Measurements from ENCODE around the gene NKX2-4. TPM values are rescaled to one million over a fixed set of nuclear protein-coding genes. Genes with fewer than 3 reads are reported as not detected.
A peak's percentile ranks its signal among the peaks of the same experiment; 100 is the strongest.

The NKX2-4 gene
- total RNA-seq (not detected in 2 replicates), polyA plus RNA-seq (not detected in 2 replicates), polyA minus RNA-seq (not detected in 2 replicates)
- total RNA-seq (2013), result not detected

- no peak for ATAC-seq (ENCODE audit: low read depth)
- Histone ChIP-seq H4K20me1 (ENCODE audit: control insufficient read depth, insufficient read depth, low read length, poor library complexity, severe bottlenecking) (no peaks in the 10 kb centered on the region), H3K9ac (ENCODE audit: low read length) (no peak within 1 kb of the TSS), H3K4me1 (ENCODE audit: control insufficient read depth in 2 of 2, insufficient read depth in 2 of 2, low read length in 2 of 2) (peaks cover 7 to 22% of the 10 kb centered on the region in 2 donors), H3K36me3 (replicated peaks in 1 of 2; ENCODE audit: control extremely low read depth in 1 of 2, control insufficient read depth in 1 of 2, extremely low read depth in 1 of 2, insufficient read depth in 2 of 2, low read length in 1 of 2) (no peaks in the 10 kb centered on the region), H3K4me2 (replicated peaks; ENCODE audit: low read depth, low read length, poor library complexity, severe bottlenecking) (peak within 1 kb of the TSS; percentile 66), H3K9me3 (ENCODE audit: control extremely low read depth in 1 of 3, control insufficient read depth in 2 of 3, insufficient read depth in 1 of 3, low read length in 2 of 3) (peaks cover 2 to 9% (median 8%) of the 10 kb centered on the region in 3 donors), H3K79me2 (ENCODE audit: control insufficient read depth, insufficient read depth, low read length) (no peaks in the 10 kb centered on the region), H3K4me3 (ENCODE audit: control extremely low read depth in 1 of 5, extremely low read depth in 1 of 5, insufficient read depth in 1 of 5, low read depth in 2 of 5, low read length in 4 of 5) (peak within 1 kb of the TSS in 1 of 5 experiments; percentile 3), H3K27me3 (replicated peaks in 1 of 4; ENCODE audit: control extremely low read depth in 1 of 4, control insufficient read depth in 3 of 4, insufficient read depth in 4 of 4, low read length in 3 of 4) (peaks cover 6 to 72% (median 42%) of the 10 kb centered on the region in 4 experiments), H3K27ac (ENCODE audit: low read length in 2 of 2) (no peak within 1 kb of the TSS), H2AFZ (ENCODE audit: insufficient read depth, low read depth, low read length, poor library complexity, severe bottlenecking) (peak within 1 kb of the TSS; percentile 55)
- POLR2A ChIA-PET, result no interaction called here
- WGBS (ENCODE audit: insufficient coverage), result 15% methylated on average over 36 of the region's 57 CpGs
- H3K4me3 Mint-ChIP-seq, result peak within 1 kb of the TSS; percentile 70
- CTCF ChIA-PET, result no interaction called here
- peaks cover 62% of the 10 kb centered on the region for H3K27me3 Mint-ChIP-seq
- no peaks in the 10 kb centered on the region for H3K9me3 Mint-ChIP-seq (ENCODE audit: insufficient read depth)
- TF ChIP-seq, protein P1, sequence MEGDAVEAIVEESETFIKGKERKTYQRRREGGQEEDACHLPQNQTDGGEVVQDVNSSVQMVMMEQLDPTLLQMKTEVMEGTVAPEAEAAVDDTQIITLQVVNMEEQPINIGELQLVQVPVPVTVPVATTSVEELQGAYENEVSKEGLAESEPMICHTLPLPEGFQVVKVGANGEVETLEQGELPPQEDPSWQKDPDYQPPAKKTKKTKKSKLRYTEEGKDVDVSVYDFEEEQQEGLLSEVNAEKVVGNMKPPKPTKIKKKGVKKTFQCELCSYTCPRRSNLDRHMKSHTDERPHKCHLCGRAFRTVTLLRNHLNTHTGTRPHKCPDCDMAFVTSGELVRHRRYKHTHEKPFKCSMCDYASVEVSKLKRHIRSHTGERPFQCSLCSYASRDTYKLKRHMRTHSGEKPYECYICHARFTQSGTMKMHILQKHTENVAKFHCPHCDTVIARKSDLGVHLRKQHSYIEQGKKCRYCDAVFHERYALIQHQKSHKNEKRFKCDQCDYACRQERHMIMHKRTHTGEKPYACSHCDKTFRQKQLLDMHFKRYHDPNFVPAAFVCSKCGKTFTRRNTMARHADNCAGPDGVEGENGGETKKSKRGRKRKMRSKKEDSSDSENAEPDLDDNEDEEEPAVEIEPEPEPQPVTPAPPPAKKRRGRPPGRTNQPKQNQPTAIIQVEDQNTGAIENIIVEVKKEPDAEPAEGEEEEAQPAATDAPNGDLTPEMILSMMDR (IDR thresholded peaks at IDR 0.05), result no peak
- peak; percentile 75 for TF ChIP-seq EZH2 (IDR thresholded peaks at IDR 0.05; ENCODE audit: borderline replicate concordance, insufficient read depth, low read depth, low read length, poor library complexity, severe bottlenecking)
- DNase-seq, result no peak
- intact Hi-C loops (cut with micrococcal nuclease), result loop anchor here (5.0 to 10.0 kb wide), 2 partner anchors 93 to 110 kb away; partner anchors contain the start of gene XRN2
- H3K27ac Mint-ChIP-seq, result no peak within 1 kb of the TSS
- peaks cover 14% of the 10 kb centered on the region for H3K4me1 Mint-ChIP-seq
Measured at GRCh38 chr20:21397341-21398108, at the start of gene NKX2-4. TSS of gene NKX2-4 (minus strand) at chr20:21397526. CDS start at chr20:21397399, 127 bp downstream.

GRCh38 chr20:21437816-21438215, 40.5 kb upstream of the NKX2-4 start:
- TF ChIP-seq, protein P1 (IDR thresholded peaks at IDR 0.05), result no peak
- no peak for TF ChIP-seq EZH2 (IDR thresholded peaks at IDR 0.05; ENCODE audit: borderline replicate concordance, insufficient read depth, low read depth, low read length, poor library complexity, severe bottlenecking)
- POLR2A ChIA-PET, result no interaction called here
- no CpG with 5 or more reads among the region's 2 CpGs for WGBS (ENCODE audit: insufficient coverage)
- no peaks in the 10 kb centered on the region for H3K9me3 ChIP-seq (ENCODE audit: control extremely low read depth in 1 of 3, control insufficient read depth in 2 of 3, insufficient read depth in 1 of 3, low read length in 2 of 3)
- CTCF ChIA-PET, result no interaction called here
- Mint-ChIP-seq H3K27me3 (peaks cover 37% of the 10 kb centered on the region), H3K27ac (no peak overlapping the region), H3K4me1 (no peaks in the 10 kb centered on the region), H3K9me3 (ENCODE audit: insufficient read depth) (no peaks in the 10 kb centered on the region), H3K4me3 (no peak overlapping the region)
- intact Hi-C loops (cut with micrococcal nuclease), result no loop called here
- H4K20me1 ChIP-seq (ENCODE audit: control insufficient read depth, insufficient read depth, low read length, poor library complexity, severe bottlenecking), result no peaks in the 10 kb centered on the region
- no peak overlapping the region for H3K27ac ChIP-seq (ENCODE audit: low read length in 2 of 2)
- H3K36me3 ChIP-seq (replicated peaks in 1 of 2; ENCODE audit: control extremely low read depth in 1 of 2, control insufficient read depth in 1 of 2, extremely low read depth in 1 of 2, insufficient read depth in 2 of 2, low read length in 1 of 2), result no peaks in the 10 kb centered on the region
- no peak overlapping the region for H3K9ac ChIP-seq (ENCODE audit: low read length)
- no peaks in the 10 kb centered on the region for H3K4me1 ChIP-seq (ENCODE audit: control insufficient read depth in 2 of 2, insufficient read depth in 2 of 2, low read length in 2 of 2)
- no peaks in the 10 kb centered on the region for H3K79me2 ChIP-seq (ENCODE audit: control insufficient read depth, insufficient read depth, low read length)
- no peak for DNase-seq
- peaks cover 0 to 2% (median 1%) of the 10 kb centered on the region in 4 experiments for H3K27me3 ChIP-seq (replicated peaks in 1 of 4; ENCODE audit: control extremely low read depth in 1 of 4, control insufficient read depth in 3 of 4, insufficient read depth in 4 of 4, low read length in 3 of 4)
- no peak for ATAC-seq (ENCODE audit: low read depth)
- no peak overlapping the region for H3K4me3 ChIP-seq (ENCODE audit: control extremely low read depth in 1 of 5, extremely low read depth in 1 of 5, insufficient read depth in 1 of 5, low read depth in 2 of 5, low read length in 4 of 5)
- H2AFZ ChIP-seq (ENCODE audit: insufficient read depth, low read depth, low read length, poor library complexity, severe bottlenecking), result no peak overlapping the region
- no peak overlapping the region for H3K4me2 ChIP-seq (replicated peaks; ENCODE audit: low read depth, low read length, poor library complexity, severe bottlenecking)
